ENCODE measurements around the gene PSMF1.

The PSMF1 gene

GRCh38 chr20:1183153-1183552, 64.8 kb downstream of the PSMF1 start:
- no peak for TF ChIP-seq CTCF (IDR thresholded peaks at IDR 0.05; ENCODE audit: borderline replicate concordance, control extremely low read depth, extremely low read depth, insufficient read depth, missing control alignments)
- no peak for DNase-seq (ENCODE audit: low spot score)
- in situ Hi-C loops (cut with MboI; ENCODE audit: low sequenced_read_pairs, unreplicated experiment) = loop anchor here (25.0 kb wide), 1 partner anchor 371 kb away; no protein-coding TSS in a partner anchor

GRCh38 chr20:1184260-1184637, 65.8 kb downstream of the PSMF1 start:
- in situ Hi-C loops (cut with MboI; ENCODE audit: low sequenced_read_pairs, unreplicated experiment) = loop anchor here (25.0 kb wide), 1 partner anchor 372 kb away; no protein-coding TSS in a partner anchor
- no peak for TF ChIP-seq CTCF (IDR thresholded peaks at IDR 0.05; ENCODE audit: borderline replicate concordance, control extremely low read depth, extremely low read depth, insufficient read depth, missing control alignments)
- no peak for DNase-seq (ENCODE audit: low spot score)

- in situ Hi-C loops (cut with MboI; ENCODE audit: low sequenced_read_pairs, unreplicated experiment) = loop anchor here (25.0 kb wide), 1 partner anchor 372 kb away; no protein-coding TSS in a partner anchor
Measured at GRCh38 chr20:1184638-1185315, 66.4 kb downstream of the PSMF1 start, which contains the start of gene TMEM74B. Gene TMEM74B, minus strand, starts transcription at chr20:1184981. Its CDS starts 1,180 bp downstream, at chr20:1183801.

GRCh38 chr20:1185316-1185741, 66.9 kb downstream of the PSMF1 start:
- in situ Hi-C loops (cut with MboI; ENCODE audit: low sequenced_read_pairs, unreplicated experiment) = loop anchor here (25.0 kb wide), 1 partner anchor 373 kb away; no protein-coding TSS in a partner anchor
- DNase-seq (ENCODE audit: low spot score) = peak; percentile 62
- TF ChIP-seq CTCF (IDR thresholded peaks at IDR 0.05; ENCODE audit: borderline replicate concordance, control extremely low read depth, extremely low read depth, insufficient read depth, missing control alignments) = no peak

More at GRCh38 chr20:1184638-1185315, 66.4 kb downstream of the PSMF1 start, which contains the start of gene TMEM74B:
- no peak for TF ChIP-seq CTCF (IDR thresholded peaks at IDR 0.05; ENCODE audit: borderline replicate concordance, control extremely low read depth, extremely low read depth, insufficient read depth, missing control alignments)
- peak; percentile 49 for DNase-seq (ENCODE audit: low spot score)

GRCh38 chr20:1185790-1186334, 67.5 kb downstream of the PSMF1 start:
- in situ Hi-C loops (cut with MboI; ENCODE audit: low sequenced_read_pairs, unreplicated experiment) = loop anchor here (25.0 kb wide), 1 partner anchor 374 kb away; no protein-coding TSS in a partner anchor
- DNase-seq (ENCODE audit: low spot score) = peak; percentile 88
- TF ChIP-seq CTCF (IDR thresholded peaks at IDR 0.05; ENCODE audit: borderline replicate concordance, control extremely low read depth, extremely low read depth, insufficient read depth, missing control alignments) = peak; percentile 62

- in situ Hi-C loops (cut with MboI; ENCODE audit: low sequenced_read_pairs, unreplicated experiment) = loop anchor here (25.0 kb wide), 1 partner anchor 374 kb away; no protein-coding TSS in a partner anchor
- TF ChIP-seq CTCF (IDR thresholded peaks at IDR 0.05; ENCODE audit: borderline replicate concordance, control extremely low read depth, extremely low read depth, insufficient read depth, missing control alignments) = no peak
- no peak for DNase-seq (ENCODE audit: low spot score)
Measured at GRCh38 chr20:1186367-1186991, 68.1 kb downstream of the PSMF1 start.

Data from GM13976 (cell line).